ENCODE data around the gene ZFP69. TPM values are rescaled to one million over a fixed set of nuclear protein-coding genes. Genes with fewer than 3 reads are reported as not detected.

The ZFP69 gene
- total RNA-seq, 2 experiments from 2014 or later = 4.3 to 5.6 TPM

GRCh38 chr1:40469327-40469726 is 7.8 kb upstream of the ZFP69 start:
- POLR2A ChIA-PET = interaction anchor here (0.7 kb wide), 1 partner anchor 735 kb away, joined by 3 read pairs; no protein-coding TSS in a partner anchor
- H3K9me3 ChIP-seq (ENCODE audit: low read length) = peaks cover 34% of the 10 kb centered on the region
- no TSS peak for BruUV-seq (replicated peaks)

GRCh38 chr1:40475268-40475667 is 1.8 kb upstream of the ZFP69 start:
- no peaks in the 10 kb centered on the region for H4K20me1 ChIP-seq (ENCODE audit: insufficient read depth, low read length)
- H2AFZ ChIP-seq (ENCODE audit: low read length) = no peak overlapping the region
- intact Hi-C loops (cut with micrococcal nuclease; ENCODE audit: unreplicated experiment) = no loop called here
- no peaks in the 10 kb centered on the region for H3K36me3 ChIP-seq (ENCODE audit: insufficient read depth, low read length)
- H3K4me3 ChIP-seq (ENCODE audit: low read depth, low read length, poor library complexity, severe bottlenecking) = no peak overlapping the region
- H3K9me2 ChIP-seq (ENCODE audit: insufficient read depth, low read length) = no peaks in the 10 kb centered on the region
- ChIA-PET CTCF (ENCODE audit: unreplicated experiment) (no interaction called here), POLR2A (no interaction called here)
- no peak for TF ChIP-seq CTCF (conservative IDR thresholded peaks at IDR 0.05; ENCODE audit: low read length)
- no peak for TF ChIP-seq EZH2phosphoT487 (IDR thresholded peaks at IDR 0.05; ENCODE audit: borderline replicate concordance, low read depth, low read length)
- H3K79me2 ChIP-seq (ENCODE audit: insufficient read depth, low read depth, low read length) = no peaks in the 10 kb centered on the region
- H3K9me3 ChIP-seq (ENCODE audit: low read length) = peaks cover 15% of the 10 kb centered on the region
- no peak overlapping the region for H3K27ac ChIP-seq (ENCODE audit: low read depth, low read length, poor library complexity, severe bottlenecking)
- peaks cover 17% of the 10 kb centered on the region for H3K4me1 ChIP-seq (ENCODE audit: insufficient read depth, low read length, poor library complexity, severe bottlenecking)
- no TSS peak for BruUV-seq (replicated peaks)
- DNase-seq (ENCODE audit: low spot score) = no peak
- H3K4me2 ChIP-seq (ENCODE audit: low read length) = no peak overlapping the region

More at GRCh38 chr1:40469327-40469726, 7.8 kb upstream of the ZFP69 start:
- no peak overlapping the region for H3K27ac ChIP-seq (ENCODE audit: low read depth, low read length, poor library complexity, severe bottlenecking)
- CTCF ChIA-PET (ENCODE audit: unreplicated experiment) = no interaction called here
- intact Hi-C loops (cut with micrococcal nuclease; ENCODE audit: unreplicated experiment) = no loop called here
- no peak overlapping the region for H3K4me3 ChIP-seq (ENCODE audit: low read depth, low read length, poor library complexity, severe bottlenecking)
- TF ChIP-seq EZH2phosphoT487 (IDR thresholded peaks at IDR 0.05; ENCODE audit: borderline replicate concordance, low read depth, low read length) (no peak), CTCF (conservative IDR thresholded peaks at IDR 0.05; ENCODE audit: low read length) (no peak)
- H3K36me3 ChIP-seq (ENCODE audit: insufficient read depth, low read length) = peaks cover 41% of the 10 kb centered on the region
- H3K4me2 ChIP-seq (ENCODE audit: low read length) = no peak overlapping the region
- DNase-seq (ENCODE audit: low spot score) = no peak
- H2AFZ ChIP-seq (ENCODE audit: low read length) = no peak overlapping the region
- H3K4me1 ChIP-seq (ENCODE audit: insufficient read depth, low read length, poor library complexity, severe bottlenecking) = no peaks in the 10 kb centered on the region
- no peaks in the 10 kb centered on the region for H3K79me2 ChIP-seq (ENCODE audit: insufficient read depth, low read depth, low read length)
- no peaks in the 10 kb centered on the region for H3K9me2 ChIP-seq (ENCODE audit: insufficient read depth, low read length)
- no peaks in the 10 kb centered on the region for H4K20me1 ChIP-seq (ENCODE audit: insufficient read depth, low read length)

GRCh38 chr1:40477678-40478053 is 576 bp downstream of the ZFP69 start:
- Histone ChIP-seq H3K4me1 (ENCODE audit: insufficient read depth, low read length, poor library complexity, severe bottlenecking) (peaks cover 17% of the 10 kb centered on the region), H3K4me3 (ENCODE audit: low read depth, low read length, poor library complexity, severe bottlenecking) (peak overlapping the region; percentile 77), H3K9me2 (ENCODE audit: insufficient read depth, low read length) (no peaks in the 10 kb centered on the region), H3K79me2 (ENCODE audit: insufficient read depth, low read depth, low read length) (no peaks in the 10 kb centered on the region), H3K9me3 (ENCODE audit: low read length) (peaks cover 15% of the 10 kb centered on the region), H3K36me3 (ENCODE audit: insufficient read depth, low read length) (peaks cover 14% of the 10 kb centered on the region), H3K27ac (ENCODE audit: low read depth, low read length, poor library complexity, severe bottlenecking) (peak overlapping the region; percentile 41), H3K4me2 (ENCODE audit: low read length) (peak overlapping the region; percentile 92), H2AFZ (ENCODE audit: low read length) (peak overlapping the region; percentile 91), H4K20me1 (ENCODE audit: insufficient read depth, low read length) (no peaks in the 10 kb centered on the region)
- TF ChIP-seq EZH2phosphoT487 (IDR thresholded peaks at IDR 0.05; ENCODE audit: borderline replicate concordance, low read depth, low read length) (no peak), CTCF (conservative IDR thresholded peaks at IDR 0.05; ENCODE audit: low read length) (no peak)
- ChIA-PET POLR2A (interaction anchor here (0.5 to 1.4 kb wide), 9 partner anchors 11 to 402 kb away, joined by 3 to 4 read pairs (median 3); partner anchors contain the start of gene ZNF684), CTCF (ENCODE audit: unreplicated experiment) (no interaction called here)
- DNase-seq (ENCODE audit: low spot score) = peak; percentile 27
- intact Hi-C loops (cut with micrococcal nuclease; ENCODE audit: unreplicated experiment) = no loop called here
- BruUV-seq (replicated peaks) = no TSS peak

Data from OCI-LY7 (cell line).